Stimulated activated CD4-positive, alpha-beta T cell treated with anti-CD3 and anti-CD28 coated beads, Interleukin-4, amount 100 ng/mL, for 48 hours (primary cell): ENCODE measurements around the gene LCK.
A peak's percentile ranks its signal among the peaks of the same experiment; 100 is the strongest.

Experiments used
- DNase-seq, 2 donors: peaks; one replicate each; pipeline ENCODE4 v3.0.0-alpha.2; 2020; ENCODE audit warnings: low read depth in 2 of 2

Gene LCK

GRCh38 chr1:32318127-32318869 lies 67.2 kb downstream of the LCK start:
- DNase-seq = no peak

- DNase-seq = no peak
Measured at GRCh38 chr1:32321712-32322291, 70.7 kb downstream of the LCK start.

- DNase-seq = no peak
Measured at GRCh38 chr1:32327204-32327603, 76.1 kb downstream of the LCK start.

- no peak for DNase-seq
Measured at GRCh38 chr1:32329931-32330466, 78.9 kb downstream of the LCK start.

GRCh38 chr1:32330558-32331151 lies 79.6 kb downstream of the LCK start:
- no peak for DNase-seq

GRCh38 chr1:32331549-32331948 lies 80.5 kb downstream of the LCK start:
- no peak for DNase-seq

GRCh38 chr1:32332290-32333079 lies 81.4 kb downstream of the LCK start:
- no peak for DNase-seq

GRCh38 chr1:32333251-32333963 lies 82.3 kb downstream of the LCK start:
- no peak for DNase-seq

GRCh38 chr1:32334274-32334861 lies 83.3 kb downstream of the LCK start:
- no peak for DNase-seq

- DNase-seq = peak in 1 of 2 donors; percentile 46
Measured at GRCh38 chr1:32334864-32335534, 83.9 kb downstream of the LCK start.

- DNase-seq = no peak
Measured at GRCh38 chr1:32335535-32335789, 84.4 kb downstream of the LCK start.
